Ureter (tissue), 1 donor: ENCODE data around the gene WNT11. TPM values are rescaled to one million over a fixed set of nuclear protein-coding genes. Genes with fewer than 3 reads are reported as not detected.

Experiments
- DNase-seq: peaks from one replicate; pipeline ENCODE4 v3.0.0-alpha.2; 2020; ENCODE audit warnings: low spot score
- total RNA-seq: library from RNA; stranded (reverse); gene quantifications from one replicate; pipeline ENCODE4 v1.2.4, GENCODE V29; 2023
- donor health status: DM: yes; HTN: yes; CAD: no.

The WNT11 gene
- total RNA-seq, 1 donor from 2014 or later, result 1.7 TPM

DNA sequence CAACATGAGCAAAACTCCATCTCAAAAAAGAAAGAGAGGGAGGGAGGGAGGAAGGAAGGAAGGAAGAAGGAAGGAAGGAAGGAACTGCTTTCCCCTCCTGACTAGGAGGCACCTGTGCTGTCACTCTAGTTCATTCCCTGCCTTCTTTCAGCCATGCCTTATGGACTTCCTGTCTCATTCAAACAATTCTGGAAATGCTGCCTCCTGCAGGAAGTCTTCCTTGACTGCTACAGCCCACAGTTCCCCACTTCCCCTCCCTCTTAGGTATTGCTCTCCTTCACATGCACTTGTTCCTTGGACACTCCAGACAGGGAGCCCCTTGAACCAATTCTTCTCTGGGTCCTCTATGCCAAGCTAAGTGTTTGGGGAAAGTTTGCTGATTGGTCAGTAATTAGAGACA, 31.6 kb upstream of the WNT11 start:
- DNase-seq, result no peak

DNA sequence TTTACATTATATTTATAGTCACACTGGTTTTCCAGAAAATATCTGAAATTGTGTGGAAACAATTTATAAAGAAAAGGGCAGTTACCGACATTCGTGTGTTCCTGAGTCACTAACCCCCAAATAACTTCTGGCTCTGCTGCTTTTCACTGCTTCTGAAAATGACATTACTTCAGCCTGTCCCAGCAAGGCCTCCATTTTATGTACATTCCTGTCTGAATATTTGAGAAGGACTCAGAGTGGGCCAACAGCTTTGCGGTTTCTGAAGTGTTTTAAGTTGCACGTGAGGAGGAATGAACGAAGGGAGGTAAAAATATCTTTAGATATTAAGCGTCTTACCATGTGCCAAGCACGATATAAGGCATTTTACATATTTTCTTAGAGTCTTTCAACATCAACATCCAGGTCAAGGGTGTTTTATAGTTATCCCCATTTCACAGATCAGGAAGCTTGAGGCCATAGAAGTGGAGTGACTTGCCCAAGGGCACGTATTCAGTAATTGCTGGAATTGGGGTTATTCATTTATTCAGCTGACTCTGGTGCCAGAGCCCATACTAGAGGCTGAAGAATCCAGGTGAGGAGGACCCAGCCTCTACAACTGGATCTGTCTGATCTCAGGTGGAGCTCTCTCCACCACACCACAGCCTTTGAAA, 30.8 kb upstream of the WNT11 start:
- no peak for DNase-seq

DNA sequence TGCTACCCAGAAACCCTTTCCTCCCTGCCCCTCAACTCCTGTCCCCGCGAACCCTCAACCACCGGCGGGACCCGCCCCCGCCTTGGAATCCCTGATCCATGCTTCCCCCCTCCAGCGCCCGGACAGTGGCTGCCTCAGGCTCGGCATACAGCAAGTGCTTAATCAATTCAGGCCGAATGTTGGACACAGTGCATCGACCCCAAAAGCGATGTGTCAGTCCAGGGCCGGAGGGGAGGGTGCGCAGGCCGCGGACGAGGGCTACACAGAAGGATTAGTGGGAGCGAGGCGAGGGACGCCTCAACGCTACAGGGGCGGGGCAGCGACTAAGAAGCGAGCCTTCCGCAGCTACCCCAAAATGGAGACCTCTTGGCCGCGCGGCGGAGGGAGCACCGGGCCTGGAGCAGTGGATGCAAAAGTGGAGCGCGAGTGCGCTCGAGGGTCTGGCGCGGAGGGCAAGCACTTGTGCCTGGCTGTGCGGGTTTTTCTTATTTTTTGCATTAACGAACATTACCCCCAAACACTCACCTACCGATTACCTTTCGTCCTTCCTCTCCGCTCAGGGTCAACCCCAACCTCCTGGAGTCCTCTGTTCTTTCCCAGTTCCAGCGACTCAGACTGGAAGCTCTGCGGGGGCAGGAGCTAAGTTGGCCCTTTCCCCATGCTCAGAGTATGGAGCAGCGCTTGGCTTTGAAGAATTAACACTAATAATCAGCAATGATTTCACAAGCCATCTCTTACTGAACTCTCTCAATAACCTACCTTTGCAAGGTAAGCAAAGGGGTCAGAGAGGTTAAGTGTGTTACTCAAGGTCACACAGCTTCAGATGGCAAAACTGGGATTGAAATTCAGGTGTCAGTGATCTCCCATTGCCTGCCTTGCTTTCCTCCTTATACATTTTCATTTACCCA, 30.0 kb upstream of the WNT11 start:
- peak; percentile 70 for DNase-seq

DNA sequence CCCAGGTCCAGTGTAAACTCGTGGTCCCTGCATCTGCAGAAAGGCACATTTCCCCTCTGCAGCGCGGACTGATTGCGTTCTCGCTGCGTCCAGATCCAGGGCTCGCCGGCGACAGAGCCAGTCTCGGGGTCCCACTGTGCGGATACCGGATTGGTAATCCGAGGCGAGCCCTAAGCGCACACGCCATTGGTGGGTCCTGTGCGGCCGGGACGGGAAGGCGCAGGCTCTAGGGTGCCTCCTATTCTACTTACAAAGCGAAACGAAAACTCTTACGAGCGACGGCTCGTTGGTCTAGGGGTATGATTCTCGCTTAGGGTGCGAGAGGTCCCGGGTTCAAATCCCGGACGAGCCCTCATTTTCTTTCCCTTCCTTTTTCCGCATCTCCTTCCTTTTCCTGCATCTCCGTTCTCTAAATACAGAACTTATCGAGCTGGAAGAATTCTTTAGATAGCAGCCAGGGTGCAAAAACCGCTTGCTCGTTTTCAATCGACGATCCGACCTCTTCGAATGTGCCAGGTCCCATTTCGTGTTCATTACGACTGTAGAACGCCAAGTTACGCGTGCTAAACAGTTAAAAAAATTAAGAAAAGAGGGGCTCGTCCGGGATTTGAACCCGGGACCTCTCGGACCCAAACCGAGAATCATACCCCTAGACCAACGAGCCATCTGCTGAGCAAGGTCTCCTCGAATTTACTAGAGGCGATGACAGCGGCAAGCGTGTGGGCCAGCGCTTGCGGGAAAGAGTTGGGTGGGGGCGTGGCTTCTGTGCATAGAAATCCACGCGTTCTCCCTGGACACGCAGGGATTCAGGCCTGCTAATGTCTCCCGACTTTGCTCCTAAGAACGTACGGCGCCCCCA, 29.2 kb upstream of the WNT11 start:
- peak; percentile 95 for DNase-seq

DNA sequence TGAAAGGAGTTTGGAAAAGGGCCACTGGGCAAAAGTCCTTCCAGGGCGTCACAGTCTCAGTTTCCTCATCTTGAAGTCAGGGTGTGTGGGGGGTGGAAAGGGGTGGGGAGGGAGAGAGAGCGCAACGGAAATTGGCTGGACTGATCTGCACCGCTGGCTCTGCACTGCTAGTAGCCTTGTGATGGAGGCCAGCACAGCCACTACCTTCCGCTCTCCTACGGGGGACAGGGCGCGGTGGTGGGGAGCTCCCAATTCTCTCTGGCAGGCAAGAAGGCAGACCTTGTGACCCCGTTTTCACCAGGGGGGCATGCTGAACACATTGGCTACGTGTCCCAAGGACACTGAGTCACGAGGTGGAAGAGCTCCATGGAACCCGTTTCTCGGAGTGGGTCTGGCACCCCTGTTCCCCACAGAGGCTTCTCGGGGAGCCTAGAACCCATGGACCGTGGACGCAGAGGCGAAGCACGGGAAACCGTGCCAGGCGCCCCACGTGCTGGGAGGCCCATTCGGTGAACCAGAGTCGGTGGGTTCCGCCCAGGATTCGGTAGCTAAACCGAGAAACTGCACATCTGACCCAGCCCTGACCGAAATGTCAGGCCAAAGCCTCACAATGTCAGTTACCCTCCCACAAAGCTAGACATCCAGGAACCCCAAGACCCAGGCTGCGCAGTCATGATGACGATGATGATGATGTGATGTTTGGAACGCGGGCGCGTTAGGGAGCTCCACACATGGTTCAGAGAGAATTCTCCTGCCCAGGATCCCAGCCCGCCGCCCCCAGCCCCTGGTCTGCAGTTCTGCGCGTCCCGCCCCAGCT, 28.3 kb upstream of the WNT11 start:
- peak; percentile 72 for DNase-seq

DNA sequence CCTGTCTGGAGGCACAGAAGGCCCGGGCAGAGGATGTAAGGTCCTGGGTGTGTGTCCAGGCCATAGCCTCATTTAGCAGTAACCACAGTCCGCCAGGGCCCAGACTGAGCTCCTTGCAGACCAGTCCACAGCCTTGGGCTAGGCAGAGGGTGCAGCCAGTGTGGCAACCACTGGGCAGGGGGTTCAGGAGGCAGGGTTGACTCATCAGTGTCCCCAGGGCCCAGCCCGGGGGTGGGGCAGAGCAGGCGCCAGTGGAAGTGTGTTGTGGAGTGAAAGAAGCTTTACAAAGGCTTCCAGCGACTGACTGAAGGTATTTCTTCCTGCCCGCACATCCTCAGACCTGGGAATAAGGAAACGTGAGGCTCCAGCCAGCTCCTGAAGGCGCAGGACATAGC, 27.7 kb upstream of the WNT11 start:
- DNase-seq, result no peak

DNA sequence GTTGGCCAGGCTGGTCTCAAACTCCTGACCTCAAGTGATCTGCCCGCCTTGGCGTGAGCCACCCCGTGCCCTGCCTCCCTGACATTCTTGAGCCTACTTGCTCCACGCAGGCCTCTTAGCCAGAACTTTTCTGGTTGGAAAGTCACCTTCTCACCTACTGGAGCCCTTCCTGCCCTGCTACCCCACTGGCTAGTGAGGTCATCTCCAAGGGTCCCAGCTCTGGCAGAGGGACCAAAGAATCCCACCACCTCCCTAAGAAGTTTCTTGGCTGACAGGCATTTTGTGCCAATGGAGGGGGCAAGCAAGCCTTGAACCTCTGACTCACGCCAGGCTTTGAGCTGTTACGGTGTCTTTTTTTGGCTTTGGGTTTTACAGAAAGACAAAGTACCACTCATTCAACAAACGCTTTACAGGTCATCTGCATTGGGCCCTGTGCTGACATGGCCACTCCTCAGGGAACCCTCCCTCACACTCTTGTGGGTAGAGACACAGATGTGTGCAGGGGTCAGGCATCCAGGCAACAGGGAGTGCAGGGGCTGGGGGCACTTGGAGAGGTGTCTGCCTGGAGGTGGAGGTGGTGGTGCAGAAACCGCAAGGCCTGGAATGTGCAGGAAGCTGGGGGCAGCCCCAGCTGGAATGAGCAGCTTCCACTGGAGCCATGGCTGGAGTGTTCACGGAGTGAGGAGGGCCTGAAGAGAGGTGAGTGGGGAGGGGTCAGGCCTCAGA, 27.1 kb upstream of the WNT11 start:
- DNase-seq, result no peak

DNA sequence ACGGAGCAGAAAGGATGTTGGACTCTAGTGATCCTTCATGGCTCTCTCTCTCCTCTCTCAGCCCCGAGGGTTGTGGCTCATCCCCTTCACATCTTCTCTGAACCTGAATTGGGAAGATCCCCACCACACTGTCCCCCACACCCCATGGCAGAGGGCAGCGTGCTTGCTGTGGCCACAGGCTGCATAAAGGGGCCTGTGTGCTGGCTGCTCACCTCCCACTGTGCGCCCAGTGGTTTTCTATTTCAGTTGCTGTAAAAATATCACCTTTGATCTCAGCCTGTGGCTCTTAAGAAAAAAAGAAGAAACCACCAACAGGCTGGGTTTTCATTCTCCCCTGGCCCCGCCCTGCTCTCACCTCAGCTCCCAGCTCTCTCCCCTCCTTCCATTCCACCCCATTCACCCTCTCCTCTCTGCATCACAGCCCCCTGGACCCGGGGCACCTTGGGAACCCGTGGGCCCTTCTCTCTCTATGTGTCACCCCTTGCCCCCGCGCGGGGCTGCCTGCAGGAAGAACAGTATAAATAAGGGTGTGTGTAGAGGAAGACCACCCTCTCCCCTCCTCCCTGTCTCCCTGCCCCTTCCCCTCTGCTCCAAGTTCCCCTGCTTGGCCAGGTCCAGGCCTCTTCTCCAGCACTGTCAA, 25.8 kb upstream of the WNT11 start:
- DNase-seq, result no peak

DNA sequence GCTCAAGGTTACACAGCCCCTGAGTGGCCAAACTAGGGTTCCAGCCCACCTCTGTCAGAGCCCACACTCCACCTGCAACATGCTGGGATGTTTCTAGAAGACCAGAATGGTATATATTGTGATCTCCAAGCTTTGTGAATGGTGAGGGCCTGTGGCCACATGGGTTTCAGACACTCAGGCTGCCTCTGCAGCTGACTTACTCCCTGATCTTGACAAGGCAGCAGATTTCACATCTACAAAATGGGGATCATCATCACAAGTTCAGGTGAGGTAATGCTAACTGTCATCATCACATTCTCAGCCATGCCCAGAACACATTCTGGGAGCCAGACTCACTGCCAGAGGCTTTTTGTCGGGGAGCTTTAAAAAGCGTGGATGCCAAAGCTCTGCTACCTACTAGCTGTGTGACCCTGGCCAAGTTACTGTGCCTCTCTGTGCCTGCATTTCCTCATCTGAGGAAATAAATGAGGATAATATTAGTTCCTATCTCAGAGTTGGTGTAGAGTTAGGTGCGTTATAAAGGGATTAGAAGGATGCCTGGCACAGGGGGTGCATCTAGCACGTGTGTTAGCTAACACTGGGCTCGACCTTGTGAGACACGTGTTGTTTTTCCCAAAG, 24.9 kb upstream of the WNT11 start:
- no peak for DNase-seq

DNA sequence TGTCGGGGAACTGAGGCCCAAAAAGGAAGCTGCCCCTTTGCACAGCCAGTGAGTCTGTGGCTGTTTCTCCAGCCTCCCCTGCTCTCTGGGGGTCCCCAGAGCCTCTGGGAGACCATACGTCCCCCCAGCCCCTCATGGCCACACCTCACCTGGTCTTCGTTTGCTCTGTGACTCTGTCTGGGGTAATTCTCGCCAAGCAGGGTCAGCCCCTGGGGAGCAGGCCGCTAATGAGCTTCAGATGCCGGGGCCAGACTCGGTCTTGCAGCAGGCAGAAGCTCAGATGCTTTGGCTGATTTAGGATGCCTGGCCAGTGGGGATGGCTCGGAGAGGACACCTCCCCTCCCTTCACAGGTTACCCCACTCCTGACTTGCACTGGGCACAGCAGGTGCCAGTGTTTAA, 24.1 kb upstream of the WNT11 start:
- DNase-seq, result no peak

DNA sequence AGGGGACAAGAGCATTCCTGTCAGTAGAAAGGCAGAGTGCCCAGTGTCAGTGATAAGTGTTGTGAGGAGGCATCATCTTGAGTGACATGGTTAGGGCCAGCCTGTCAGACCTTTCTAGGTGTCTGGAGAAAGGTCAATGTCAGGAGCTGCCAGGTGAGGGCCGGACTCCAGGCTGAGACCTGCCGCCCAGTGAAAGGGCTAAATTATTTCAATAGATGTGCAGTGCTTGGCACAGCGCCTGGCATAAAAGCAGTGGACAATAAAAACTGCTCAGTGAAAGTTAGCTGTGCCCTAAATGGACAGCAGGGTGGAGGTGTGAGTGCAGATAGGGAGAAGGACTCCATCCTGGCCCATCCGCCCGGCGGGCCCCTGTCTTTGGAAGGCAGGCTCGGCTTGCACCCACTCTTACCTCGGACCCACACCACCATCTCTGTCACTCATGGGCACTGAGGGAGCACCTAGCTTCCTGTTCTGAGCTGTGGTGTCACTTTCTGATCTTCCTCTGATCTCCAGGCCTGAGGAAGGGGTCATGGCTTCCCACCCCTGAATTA, 23.5 kb upstream of the WNT11 start:
- no peak for DNase-seq

DNA sequence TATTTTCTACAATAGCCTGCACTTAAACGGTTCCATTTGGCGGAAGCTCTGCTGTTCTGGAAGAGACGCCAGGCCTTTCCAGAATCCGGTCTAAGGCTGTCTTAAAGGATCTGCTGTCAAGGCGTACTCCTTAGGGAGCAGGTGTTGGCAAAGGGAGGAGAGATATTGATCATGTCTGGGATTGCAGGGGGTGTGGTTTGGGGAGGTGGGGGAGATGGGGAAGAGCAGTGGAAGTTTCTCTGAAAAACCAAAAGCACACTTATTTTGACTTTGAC, 22.5 kb upstream of the WNT11 start:
- DNase-seq, result no peak

DNA sequence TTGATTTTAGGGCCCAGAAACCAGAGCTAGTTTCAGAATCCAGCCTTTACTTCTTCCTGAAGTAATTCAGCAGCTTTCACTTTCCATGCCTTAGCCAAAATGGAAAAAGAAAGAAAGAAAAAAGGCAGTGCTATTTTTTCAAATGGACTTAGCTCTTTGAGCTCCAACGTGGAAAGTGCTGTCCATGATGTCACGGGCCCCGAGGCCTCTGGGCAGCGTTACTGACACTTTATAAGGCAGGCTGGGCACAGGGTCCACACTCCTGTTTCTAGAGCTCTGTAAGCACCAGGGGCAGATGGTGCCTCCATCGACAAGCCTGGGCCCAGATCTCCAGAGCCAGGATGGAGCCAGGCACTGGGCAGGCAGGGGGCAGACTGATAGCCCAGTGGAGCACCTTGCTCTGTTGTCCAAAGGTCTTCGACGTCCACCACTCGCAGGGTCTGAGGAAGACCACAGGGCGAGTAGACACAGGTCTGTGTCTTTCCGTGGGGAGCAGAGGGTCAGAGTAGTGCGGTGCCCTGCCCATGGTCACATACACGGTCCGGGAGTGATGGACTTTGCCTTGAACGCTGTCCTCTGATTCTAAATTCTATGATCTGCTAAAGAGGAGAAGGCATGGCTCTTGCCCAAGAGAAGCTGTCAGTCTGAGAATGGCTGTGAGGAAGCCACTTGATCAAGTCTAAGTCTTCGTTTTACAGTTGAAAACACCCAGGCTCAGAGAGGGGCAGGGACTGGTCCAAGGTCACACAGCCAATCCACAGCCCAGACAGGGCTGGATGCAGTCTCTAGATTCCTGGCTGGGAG, 22.0 kb upstream of the WNT11 start:
- DNase-seq, result no peak

DNA sequence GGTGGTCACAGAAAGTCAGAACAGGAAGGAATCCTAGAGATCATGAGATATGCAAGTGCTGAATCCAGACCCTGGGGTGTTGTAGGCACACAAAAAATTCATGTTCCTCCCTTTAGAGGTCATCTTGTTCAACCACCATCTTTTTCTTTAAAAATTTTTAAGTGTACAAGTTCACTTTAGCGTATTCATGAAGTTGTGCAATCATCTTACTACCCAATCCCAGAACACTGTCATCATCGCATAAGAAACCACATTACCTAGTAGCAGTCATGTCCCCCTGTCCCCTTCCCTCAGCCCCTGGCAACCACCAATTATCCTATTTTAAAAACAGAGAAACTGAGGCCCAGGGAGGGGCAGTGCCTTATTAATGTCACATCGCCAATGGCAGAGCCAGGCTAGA, 20.3 kb upstream of the WNT11 start:
- no peak for DNase-seq

DNA sequence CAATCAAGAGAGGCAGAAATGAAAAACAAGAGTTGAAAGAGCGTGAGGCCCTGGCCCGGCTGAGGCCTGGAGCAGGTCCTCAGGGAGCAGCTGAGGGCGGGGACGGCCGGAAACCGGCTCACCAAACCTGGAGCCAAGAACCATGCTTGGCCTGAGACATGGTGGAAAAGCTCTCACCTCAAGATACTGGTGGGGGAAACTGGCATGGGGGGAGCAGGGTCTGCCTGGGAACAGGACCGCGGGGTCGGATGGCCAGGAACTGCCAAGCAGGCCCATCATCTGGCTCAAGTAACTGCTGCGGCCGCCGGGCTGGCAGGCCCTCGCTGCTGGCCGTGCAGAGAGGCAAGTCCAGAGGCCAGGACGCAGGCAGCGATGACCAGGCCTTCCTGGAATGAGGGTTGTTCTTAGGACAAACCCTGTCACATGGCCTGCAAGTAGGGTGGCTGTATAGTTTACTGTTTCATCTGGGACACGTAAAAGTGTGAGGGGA, 18.9 kb upstream of the WNT11 start:
- DNase-seq, result no peak

DNA sequence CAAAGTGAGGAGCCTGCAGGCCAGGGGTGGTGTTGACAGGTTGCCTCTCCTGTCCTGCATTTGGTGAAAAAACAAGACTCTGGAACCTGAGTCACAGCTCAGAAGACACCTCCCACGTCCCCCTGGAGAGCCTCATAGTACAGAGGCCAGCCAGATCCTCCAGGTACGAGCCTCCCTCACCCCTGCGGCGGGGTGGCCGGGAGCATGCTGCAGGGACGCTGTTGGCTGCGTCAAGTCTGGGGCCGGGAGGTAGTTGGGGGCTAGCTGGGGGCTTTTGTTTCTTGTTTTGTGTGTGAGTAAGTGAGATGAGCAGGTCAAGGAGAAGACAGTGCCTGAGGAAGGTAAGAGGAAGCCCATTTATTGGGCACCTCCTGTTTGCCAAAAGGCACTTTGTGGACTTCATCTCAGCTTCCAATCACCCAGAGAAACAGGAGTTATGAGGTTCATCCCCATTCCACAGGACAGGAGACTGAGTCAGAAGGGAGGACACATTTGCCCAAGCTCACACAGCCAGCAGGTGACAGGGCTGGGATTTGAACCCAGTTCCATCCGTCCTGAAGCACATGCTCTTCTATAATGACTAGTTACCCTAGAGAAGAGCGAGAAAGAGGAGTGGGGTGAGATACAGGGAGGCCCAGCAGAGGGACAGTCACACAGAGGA, 18.3 kb upstream of the WNT11 start:
- DNase-seq, result no peak

DNA sequence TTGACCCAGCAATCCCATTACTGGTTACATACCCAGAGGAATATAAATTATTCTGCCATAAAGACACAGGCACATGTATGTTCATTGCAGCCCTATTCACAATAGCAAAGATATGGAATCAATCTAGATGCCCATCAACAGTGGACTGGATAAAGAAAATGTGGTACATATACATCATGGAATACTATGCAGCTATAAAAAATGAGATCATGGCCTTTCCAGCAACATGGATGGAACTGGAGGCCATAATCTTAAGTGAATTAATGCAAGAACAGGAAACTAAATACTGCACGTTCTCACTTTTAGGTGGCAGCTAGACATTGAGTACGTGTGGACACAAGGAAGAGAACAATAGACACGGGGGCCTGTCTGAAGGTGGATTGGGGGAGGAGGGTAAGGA, 15.1 kb upstream of the WNT11 start:
- no peak for DNase-seq

DNA sequence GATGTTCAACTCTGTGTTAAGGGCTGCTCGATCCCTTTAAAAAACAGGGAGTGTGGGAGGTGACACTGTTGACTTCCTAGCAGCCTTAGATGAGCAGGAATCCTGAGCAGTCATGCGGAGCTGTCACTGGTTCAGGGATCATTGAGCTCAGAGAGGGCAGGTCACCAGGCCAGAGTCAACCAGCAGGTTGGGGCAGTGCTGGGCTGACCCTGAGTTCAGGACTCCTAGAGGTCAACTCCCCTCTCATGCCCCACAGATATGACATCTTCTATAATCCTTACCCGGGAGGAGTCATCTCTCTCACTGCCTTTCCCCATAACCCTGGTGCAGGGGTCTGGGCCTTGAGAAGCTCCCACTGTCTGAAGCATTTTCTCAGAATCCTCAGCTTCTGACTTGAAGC, 12.9 kb upstream of the WNT11 start:
- DNase-seq, result no peak
